Smooth muscle cell (in vitro differentiated cells): Measurements from ENCODE around the gene H3-3A. TPM values are rescaled to one million over a fixed set of nuclear protein-coding genes. Genes with fewer than 3 reads are reported as not detected.

Experiments
- DNase-seq: peaks from one replicate; lab custom pipeline; 2025; ENCODE audit not compliant: unreplicated experiment; lab: John Stamatoyannopoulos, UW
- H2AFZ ChIP-seq: fragments of 200-600 bp; sonication (generic); 2 replicates; pipeline ENCODE4 v1.6.0; 2016; ENCODE audit warnings: antibody characterized with exemption, low read depth, mild to moderate bottlenecking
- H3F3A ChIP-seq: fragments of 200-600 bp; sonication (generic); 2 replicates; pipeline ENCODE4 v1.6.0; 2017; ENCODE audit warnings: antibody characterized with exemption, low read depth
- H3K27ac ChIP-seq: fragments of 200-600 bp; sonication (generic); 2 replicates; pipeline ENCODE4 v1.5.1; 2016; ENCODE audit warnings: low read depth, mild to moderate bottlenecking
- H3K27me3 ChIP-seq: fragments of 200-600 bp; sonication (generic); 2 replicates; pipeline ENCODE4 v1.6.1; 2016; ENCODE audit warnings: low read depth, mild to moderate bottlenecking
- H3K36me3 ChIP-seq: fragments of 200-600 bp; sonication (generic); 2 replicates; pipeline ENCODE4 v1.5.1; 2016; ENCODE audit warnings: low read depth
- H3K4me1 ChIP-seq: fragments of 200-600 bp; sonication (generic); 2 replicates; pipeline ENCODE4 v1.5.1; 2016; ENCODE audit warnings: low read depth
- H3K4me2 ChIP-seq: fragments of 200-600 bp; sonication (generic); 2 replicates; pipeline ENCODE4 v1.6.0; 2016; ENCODE audit warnings: mild to moderate bottlenecking
- H3K4me3 ChIP-seq: fragments of 200-600 bp; sonication (generic); 2 replicates; pipeline ENCODE4 v1.5.1; 2016; ENCODE audit warnings: mild to moderate bottlenecking
- H3K79me2 ChIP-seq: fragments of 200-600 bp; sonication (generic); 2 replicates; pipeline ENCODE4 v1.6.0; 2016; ENCODE audit warnings: low read depth, mild to moderate bottlenecking
- H3K9ac ChIP-seq: fragments of 200-600 bp; sonication (generic); 2 replicates; pipeline ENCODE4 v1.6.0; 2016; ENCODE audit warnings: low read depth
- H3K9me3 ChIP-seq: fragments of 200-600 bp; sonication (generic); replicated peaks from 2 replicates; pipeline ENCODE4 v1.5.1; 2016; ENCODE audit warnings: low read depth
- H4K20me1 ChIP-seq: fragments of 200-600 bp; sonication (generic); 2 replicates; pipeline ENCODE4 v1.6.0; 2016; ENCODE audit warnings: low read depth
- CTCF ChIP-seq: fragments of 200-600 bp; sonication (generic); IDR thresholded peaks from 2 replicates; pipeline ENCODE4 v1.5.1; 2017; ENCODE audit warnings: borderline replicate concordance, mild to moderate bottlenecking, antibody characterized with exemption; ENCODE audit not compliant: insufficient read depth, poor library complexity, severe bottlenecking
- WGBS: methylation state at CpG from one replicate; pipeline ENCODE4 v1.1.7; 2016; ENCODE audit warnings: low lambda C conversion rate; 5-methylcytosine and 5-hydroxymethylcytosine counted together
- polyA plus RNA-seq: library from polyadenylated mRNA; unstranded; fragments of >200 nt; fragmentation: Nextera tagmentation; extraction: Ambion mirVana; gene quantifications from 2 replicates; pipeline ENCODE4 v1.2.1, GENCODE V29; 2016
- total RNA-seq: library from RNA; depleted of rRNA; stranded (reverse); fragments of >200 nt; gene quantifications from 2 replicates; pipeline ENCODE4 v1.2.3, GENCODE V29; 2014

H3-3A gene
- total and polyA plus RNA-seq, 2 experiments from 2014 or later = 430 to 459 TPM

GRCh38 chr1:226044514-226045101 lies 17.9 kb upstream of the H3-3A start:
- Histone ChIP-seq H3K27me3 (no peaks in the 10 kb centered on the region), H3F3A (no peaks in the 10 kb centered on the region), H4K20me1 (no peaks in the 10 kb centered on the region), H3K9me3 (no peaks in the 10 kb centered on the region), H3K9ac (no peak overlapping the region), H3K27ac (no peak overlapping the region), H3K79me2 (no peaks in the 10 kb centered on the region), H2AFZ (no peak overlapping the region), H3K4me2 (no peak overlapping the region), H3K4me1 (no peaks in the 10 kb centered on the region), H3K36me3 (no peaks in the 10 kb centered on the region), H3K4me3 (no peak overlapping the region)
- no peak for DNase-seq
- TF ChIP-seq CTCF = no peak
- 78% methylated on average over 4 of the region's 4 CpGs for WGBS

DNA sequence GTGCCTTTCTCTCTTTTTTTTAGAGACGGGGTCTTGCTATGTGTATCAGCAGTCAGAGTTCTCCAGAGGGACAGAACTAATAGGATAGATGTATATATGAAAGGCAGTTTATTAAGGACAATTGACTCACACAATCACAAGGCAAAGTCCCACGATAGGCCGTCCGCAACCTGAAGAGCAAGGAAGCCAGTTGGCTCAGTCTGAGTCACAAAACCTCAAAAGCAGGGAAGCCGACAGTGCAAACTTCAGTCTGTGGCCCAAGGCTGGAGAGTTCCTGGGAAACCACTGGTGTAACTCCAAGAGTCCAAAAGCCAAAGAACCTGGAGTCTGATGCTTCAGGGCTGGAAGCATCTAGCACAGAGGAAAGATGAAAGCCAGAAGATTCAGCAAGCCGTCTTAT lies 16.3 kb upstream of the H3-3A start:
- WGBS = 55% methylated on average over 6 of the region's 6 CpGs
- Histone ChIP-seq H3K79me2 (no peaks in the 10 kb centered on the region), H3K36me3 (no peaks in the 10 kb centered on the region), H3K9ac (no peak overlapping the region), H2AFZ (no peak overlapping the region), H3K4me1 (no peaks in the 10 kb centered on the region), H3K9me3 (no peaks in the 10 kb centered on the region), H3K4me2 (peak overlapping the region; percentile 29), H3K27ac (no peak overlapping the region), H4K20me1 (no peaks in the 10 kb centered on the region), H3F3A (no peaks in the 10 kb centered on the region), H3K4me3 (no peak overlapping the region), H3K27me3 (no peaks in the 10 kb centered on the region)
- DNase-seq = no peak
- no peak for TF ChIP-seq CTCF

- H3K4me2 ChIP-seq = no peak overlapping the region
- H3K4me1 ChIP-seq = no peaks in the 10 kb centered on the region
- no peak overlapping the region for H3K27ac ChIP-seq
- DNase-seq = no peak
- no peaks in the 10 kb centered on the region for H3K9me3 ChIP-seq
- H3K4me3 ChIP-seq = no peak overlapping the region
- no peaks in the 10 kb centered on the region for H3K79me2 ChIP-seq
- 94% methylated on average over 1 of the region's 1 CpG for WGBS
- H3K36me3 ChIP-seq = no peaks in the 10 kb centered on the region
- no peaks in the 10 kb centered on the region for H4K20me1 ChIP-seq
- no peak for TF ChIP-seq CTCF
- H2AFZ ChIP-seq = no peak overlapping the region
- no peaks in the 10 kb centered on the region for H3K27me3 ChIP-seq
- H3K9ac ChIP-seq = no peak overlapping the region
- H3F3A ChIP-seq = no peaks in the 10 kb centered on the region
Measured at GRCh38 chr1:226047495-226047894, 15.0 kb upstream of the H3-3A start.

DNA sequence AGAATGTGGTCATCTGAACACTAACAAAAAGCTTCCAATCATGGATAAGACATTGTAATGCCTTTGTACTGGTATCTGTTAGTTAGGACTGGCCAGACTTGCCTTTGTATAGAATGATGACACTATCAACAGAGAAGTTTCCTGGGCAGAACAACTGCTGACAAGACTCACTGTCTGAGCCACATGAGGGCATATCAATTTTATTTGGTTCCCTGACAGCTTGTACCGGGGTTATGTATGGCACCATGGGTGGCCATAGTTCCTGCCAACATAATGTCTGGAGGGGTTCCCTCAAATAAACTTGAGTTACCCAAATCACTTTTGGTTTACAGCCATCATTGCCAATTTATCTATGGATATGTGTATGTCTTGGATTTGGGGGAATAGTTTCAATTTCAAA lies 13.6 kb upstream of the H3-3A start:
- H4K20me1 ChIP-seq = no peaks in the 10 kb centered on the region
- 95% methylated on average over 1 of the region's 1 CpG for WGBS
- H3K4me3 ChIP-seq = no peak overlapping the region
- TF ChIP-seq CTCF = no peak
- H3K27ac ChIP-seq = no peak overlapping the region
- no peaks in the 10 kb centered on the region for H3K4me1 ChIP-seq
- H3K9ac ChIP-seq = no peak overlapping the region
- no peaks in the 10 kb centered on the region for H3K79me2 ChIP-seq
- no peak for DNase-seq
- no peak overlapping the region for H2AFZ ChIP-seq
- H3K36me3 ChIP-seq = no peaks in the 10 kb centered on the region
- no peaks in the 10 kb centered on the region for H3K9me3 ChIP-seq
- no peaks in the 10 kb centered on the region for H3F3A ChIP-seq
- no peaks in the 10 kb centered on the region for H3K27me3 ChIP-seq
- no peak overlapping the region for H3K4me2 ChIP-seq
